Activated naive CD4-positive, alpha-beta T cell treated with anti-CD3 and anti-CD28 coated beads, Interleukin-2, amount 50 U/mL, for 24 hours (primary cell): ENCODE results near the gene DLGAP4.
A peak's percentile ranks its signal among the peaks of the same experiment; 100 is the strongest.

Experiments used
- H3K27ac Mint-ChIP-seq: one replicate; pipeline ENCODE4 v1.8.0; 2021; ENCODE audit warnings: mild to moderate bottlenecking, mixed read lengths
- H3K27me3 Mint-ChIP-seq: one replicate; pipeline ENCODE4 v1.8.0; 2021; ENCODE audit warnings: mixed read lengths
- H3K36me3 Mint-ChIP-seq: one replicate; pipeline ENCODE4 v1.8.0; 2021; ENCODE audit warnings: mixed read lengths
- H3K4me1 Mint-ChIP-seq: one replicate; pipeline ENCODE4 v1.8.0; 2021; ENCODE audit warnings: mixed read lengths
- H3K4me3 Mint-ChIP-seq: one replicate; pipeline ENCODE4 v1.8.0; 2021; ENCODE audit warnings: mild to moderate bottlenecking, mixed read lengths
- H3K9me3 Mint-ChIP-seq: one replicate; pipeline ENCODE4 v1.8.0; 2021; ENCODE audit warnings: mixed read lengths

DLGAP4 gene

GRCh38 chr20:36271639-36272546 lies 34.2 kb upstream of the DLGAP4 start:
- H3K27ac Mint-ChIP-seq: no peak overlapping the region
- no peaks in the 10 kb centered on the region for H3K9me3 Mint-ChIP-seq
- H3K27me3 Mint-ChIP-seq: no peaks in the 10 kb centered on the region
- H3K4me3 Mint-ChIP-seq: no peak overlapping the region
- H3K36me3 Mint-ChIP-seq: no peaks in the 10 kb centered on the region
- no peaks in the 10 kb centered on the region for H3K4me1 Mint-ChIP-seq

DNA sequence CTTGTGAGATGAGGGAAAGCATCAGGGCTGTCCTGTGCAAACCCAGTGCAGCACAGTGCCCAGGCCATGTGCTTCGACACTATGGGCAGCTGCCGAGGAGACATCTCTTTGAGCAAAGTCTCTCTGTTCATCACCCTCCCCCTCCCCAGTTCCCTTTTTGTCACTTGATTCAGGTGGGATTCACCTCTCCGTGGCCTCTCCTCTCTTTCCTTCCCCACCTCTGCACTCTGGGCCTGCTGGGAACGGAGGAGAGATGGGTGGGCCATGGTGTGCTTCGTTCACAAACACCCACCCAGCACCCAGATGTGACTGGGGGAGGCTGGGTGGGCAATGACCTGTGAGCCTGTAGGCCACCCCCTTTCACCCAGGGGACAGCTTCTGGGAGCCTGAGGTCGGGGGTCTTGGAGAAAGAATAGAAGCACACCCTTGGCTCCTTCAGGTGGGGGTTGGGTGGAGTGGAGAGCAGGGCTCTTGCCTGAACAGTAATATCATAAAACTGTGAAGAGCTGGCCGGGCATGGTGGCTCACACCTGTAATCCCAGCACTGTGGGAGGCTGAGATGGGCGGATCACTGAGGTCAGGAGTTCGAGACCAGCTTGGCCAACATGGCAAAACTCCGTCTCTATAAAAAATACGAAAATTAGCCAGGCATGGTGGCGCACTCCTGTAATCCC lies 33.5 kb upstream of the DLGAP4 start:
- Mint-ChIP-seq H3K9me3 (no peaks in the 10 kb centered on the region), H3K36me3 (no peaks in the 10 kb centered on the region), H3K27ac (no peak overlapping the region), H3K4me3 (no peak overlapping the region), H3K27me3 (peaks cover under 1% of the 10 kb centered on the region), H3K4me1 (no peaks in the 10 kb centered on the region)

DNA sequence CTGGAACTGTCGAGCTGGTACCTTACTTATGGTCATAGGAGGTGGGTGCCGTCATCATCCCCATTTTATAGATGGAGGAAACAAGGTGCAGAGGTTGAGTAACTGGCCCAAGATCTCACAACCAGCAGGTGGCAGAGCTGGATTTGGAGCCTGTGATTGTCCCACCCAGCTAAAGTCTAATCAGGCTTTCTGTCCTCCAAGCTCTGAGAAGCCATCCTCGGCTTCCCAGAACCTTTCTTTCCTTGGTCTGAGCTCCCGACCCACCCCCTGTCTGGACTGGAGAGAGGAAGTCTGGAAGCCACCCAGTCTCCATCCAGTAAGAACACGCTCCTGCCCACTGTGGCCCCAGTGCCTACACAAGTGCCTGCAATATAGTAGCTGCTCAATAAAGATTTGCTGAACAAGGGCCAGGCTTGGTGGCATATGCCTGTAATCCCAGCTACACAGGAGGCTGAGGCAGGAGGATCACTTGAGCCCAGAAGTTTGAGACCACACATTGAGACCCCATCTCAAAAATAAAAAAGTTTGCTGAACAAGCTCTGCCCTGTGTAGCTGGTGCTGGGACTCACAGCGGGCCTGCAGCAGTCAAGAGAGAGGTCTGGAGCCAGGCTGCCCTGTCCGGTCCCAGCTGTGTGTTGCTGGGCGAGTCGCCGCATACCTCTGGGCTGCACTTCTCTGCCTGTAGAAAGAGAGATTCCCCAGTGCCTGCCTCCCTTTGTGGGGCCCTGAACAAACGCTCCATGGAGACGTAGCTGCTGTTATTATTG lies 32.5 kb upstream of the DLGAP4 start:
- Mint-ChIP-seq H3K36me3 (no peaks in the 10 kb centered on the region), H3K27ac (no peak overlapping the region), H3K4me3 (no peak overlapping the region), H3K4me1 (no peaks in the 10 kb centered on the region), H3K9me3 (no peaks in the 10 kb centered on the region), H3K27me3 (peaks cover 4% of the 10 kb centered on the region)

DNA sequence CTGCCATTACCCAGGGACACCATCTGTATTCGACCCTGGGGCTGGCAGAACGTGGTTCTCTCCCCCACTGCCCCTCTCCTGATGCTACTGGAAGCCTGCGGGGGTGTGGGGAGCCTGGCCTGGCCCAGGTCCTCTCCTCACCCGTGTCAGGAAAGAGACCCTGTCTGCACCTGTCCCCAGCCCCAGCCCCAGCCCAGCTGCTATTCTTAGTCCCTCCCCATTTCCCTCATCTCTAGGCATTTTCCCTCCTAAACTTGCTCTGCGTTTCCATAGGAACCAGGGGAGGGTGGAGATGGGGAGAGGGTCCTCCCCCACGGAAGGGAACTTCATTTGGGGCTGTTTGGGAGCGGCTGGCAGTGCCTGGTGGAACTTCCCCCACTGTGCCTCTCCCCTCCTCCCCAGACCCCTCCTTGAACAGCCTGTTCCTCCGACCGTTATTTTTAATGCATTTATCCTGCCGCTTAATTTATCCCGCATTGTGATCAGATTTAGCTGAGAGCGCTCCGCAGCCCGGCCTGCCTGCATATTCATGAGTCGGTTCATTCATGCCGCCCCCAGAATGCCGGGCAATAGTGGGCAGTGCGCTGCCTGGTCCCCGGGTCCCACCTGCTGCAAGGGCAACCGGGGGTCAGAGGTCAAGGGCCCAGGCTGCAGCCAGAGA lies 31.8 kb upstream of the DLGAP4 start:
- Mint-ChIP-seq H3K27ac (no peak overlapping the region), H3K4me1 (no peaks in the 10 kb centered on the region), H3K9me3 (no peaks in the 10 kb centered on the region), H3K4me3 (no peak overlapping the region), H3K36me3 (no peaks in the 10 kb centered on the region), H3K27me3 (peaks cover 4% of the 10 kb centered on the region)

DNA sequence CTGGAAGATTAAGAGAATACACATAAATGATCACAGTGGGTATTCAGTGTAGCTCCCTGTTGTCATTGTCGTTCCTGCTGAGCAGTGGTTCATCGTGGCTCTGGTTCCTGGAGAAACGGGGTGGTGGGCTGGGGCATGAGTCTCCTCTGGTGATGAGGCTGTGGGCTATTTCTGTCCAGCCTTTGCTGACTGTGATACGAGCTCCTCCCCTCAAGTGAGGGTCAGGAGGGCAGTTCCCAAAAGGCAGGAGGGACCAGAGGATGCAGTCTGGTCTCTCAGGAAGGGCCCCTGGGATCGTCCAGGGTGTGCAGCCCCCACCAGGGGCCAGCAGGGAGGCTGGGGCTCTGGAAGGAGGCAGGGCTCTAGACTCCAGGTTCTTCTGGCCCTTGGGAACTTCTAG lies 31.1 kb upstream of the DLGAP4 start:
- Mint-ChIP-seq H3K27ac (no peak overlapping the region), H3K36me3 (no peaks in the 10 kb centered on the region), H3K4me3 (no peak overlapping the region), H3K9me3 (no peaks in the 10 kb centered on the region), H3K4me1 (no peaks in the 10 kb centered on the region), H3K27me3 (peaks cover 4% of the 10 kb centered on the region)

DNA sequence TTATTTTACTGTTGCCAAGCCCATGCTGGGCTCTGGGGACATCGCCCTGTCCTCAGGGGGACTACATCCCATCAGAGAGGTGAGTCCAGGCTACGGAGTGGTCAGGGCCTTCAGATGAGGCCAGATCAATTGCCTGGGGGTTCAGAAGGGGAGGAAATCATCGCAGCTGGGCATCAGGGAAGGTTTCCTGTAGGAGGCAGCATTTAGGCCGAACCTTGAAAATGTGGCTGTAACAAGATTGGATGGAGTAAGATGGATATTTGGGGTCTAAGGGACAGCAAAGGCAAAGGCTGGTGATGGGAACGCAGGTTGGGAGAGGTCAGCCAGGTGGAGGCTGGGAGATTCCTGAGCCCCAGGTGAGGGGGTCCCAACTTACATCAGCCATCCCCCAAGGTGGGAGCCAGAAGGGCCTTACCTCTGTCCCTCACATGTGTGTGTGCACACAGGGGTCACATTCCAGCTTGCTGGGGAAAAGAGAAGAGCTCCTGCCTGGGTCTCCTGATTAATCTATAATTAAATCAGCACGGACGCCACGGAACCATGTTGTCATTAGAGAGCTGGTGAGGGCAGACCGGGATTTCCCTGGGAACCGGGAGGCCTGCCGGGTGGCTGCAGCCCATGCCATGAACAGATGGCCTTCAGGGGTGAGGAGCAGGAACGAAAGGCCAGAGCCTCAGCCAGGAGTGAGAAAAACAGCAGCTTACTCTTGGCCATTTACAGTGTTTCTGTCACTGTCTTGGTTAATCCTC lies 30.5 kb upstream of the DLGAP4 start:
- no peaks in the 10 kb centered on the region for H3K4me1 Mint-ChIP-seq
- no peak overlapping the region for H3K4me3 Mint-ChIP-seq
- peak overlapping the region; percentile 86 for H3K27ac Mint-ChIP-seq
- H3K9me3 Mint-ChIP-seq: no peaks in the 10 kb centered on the region
- H3K36me3 Mint-ChIP-seq: no peaks in the 10 kb centered on the region
- peaks cover 4% of the 10 kb centered on the region for H3K27me3 Mint-ChIP-seq

GRCh38 chr20:36277546-36277945 lies 28.6 kb upstream of the DLGAP4 start:
- H3K9me3 Mint-ChIP-seq: no peaks in the 10 kb centered on the region
- peaks cover 8% of the 10 kb centered on the region for H3K27me3 Mint-ChIP-seq
- H3K27ac Mint-ChIP-seq: no peak overlapping the region
- H3K36me3 Mint-ChIP-seq: no peaks in the 10 kb centered on the region
- H3K4me1 Mint-ChIP-seq: no peaks in the 10 kb centered on the region
- no peak overlapping the region for H3K4me3 Mint-ChIP-seq

DNA sequence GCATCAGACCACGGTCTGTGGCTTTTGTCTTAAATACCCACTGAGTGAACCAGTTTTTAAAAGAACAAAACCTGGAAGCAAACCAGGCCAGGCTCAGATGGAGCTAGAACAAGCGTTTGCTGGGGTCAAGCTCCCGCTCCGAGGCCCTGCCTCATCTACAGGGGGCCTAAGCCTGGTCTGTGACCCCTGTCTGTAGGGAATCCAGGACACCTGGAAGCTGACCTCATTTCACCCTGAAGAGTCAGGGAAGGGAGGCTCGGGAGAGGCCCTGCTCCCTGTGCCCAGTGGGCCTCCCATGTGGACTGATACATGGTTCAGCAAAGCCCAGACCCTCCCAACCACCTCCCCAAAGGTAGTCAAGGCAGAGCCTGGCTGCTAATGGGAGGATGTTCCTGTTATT lies 26.8 kb upstream of the DLGAP4 start:
- Mint-ChIP-seq H3K27me3 (peaks cover 13% of the 10 kb centered on the region), H3K9me3 (no peaks in the 10 kb centered on the region), H3K4me1 (no peaks in the 10 kb centered on the region), H3K27ac (no peak overlapping the region), H3K36me3 (no peaks in the 10 kb centered on the region), H3K4me3 (no peak overlapping the region)

- H3K4me3 Mint-ChIP-seq: no peak overlapping the region
- no peak overlapping the region for H3K27ac Mint-ChIP-seq
- H3K36me3 Mint-ChIP-seq: no peaks in the 10 kb centered on the region
- peaks cover 14% of the 10 kb centered on the region for H3K27me3 Mint-ChIP-seq
- no peaks in the 10 kb centered on the region for H3K9me3 Mint-ChIP-seq
- H3K4me1 Mint-ChIP-seq: no peaks in the 10 kb centered on the region
Observed at GRCh38 chr20:36279776-36280175, 26.4 kb upstream of the DLGAP4 start.

GRCh38 chr20:36281785-36282380 lies 24.3 kb upstream of the DLGAP4 start:
- Mint-ChIP-seq H3K4me3 (no peak overlapping the region), H3K27me3 (peaks cover 17% of the 10 kb centered on the region), H3K27ac (no peak overlapping the region), H3K4me1 (no peaks in the 10 kb centered on the region), H3K36me3 (no peaks in the 10 kb centered on the region), H3K9me3 (no peaks in the 10 kb centered on the region)

DNA sequence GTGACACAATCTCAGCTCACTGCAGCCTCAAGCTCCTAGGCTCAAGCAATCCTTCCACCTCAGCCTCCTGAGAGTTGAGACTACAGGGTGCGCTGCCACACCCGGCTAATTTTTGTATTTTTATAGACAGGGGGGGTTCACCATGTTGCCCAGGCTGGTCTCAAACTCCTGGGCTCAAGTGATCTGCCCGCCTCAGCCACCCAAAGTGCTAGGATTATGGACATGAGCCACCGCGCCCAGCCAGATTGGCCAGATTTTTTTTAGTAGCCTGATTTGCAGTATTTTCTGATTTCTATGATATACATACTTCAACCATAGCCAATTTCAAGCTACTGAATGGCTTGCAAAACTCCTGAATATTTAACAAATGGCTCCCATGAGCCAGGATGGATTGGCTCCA lies 21.4 kb upstream of the DLGAP4 start:
- Mint-ChIP-seq H3K4me1 (no peaks in the 10 kb centered on the region), H3K36me3 (peaks cover 2% of the 10 kb centered on the region), H3K27ac (no peak overlapping the region), H3K27me3 (peaks cover 26% of the 10 kb centered on the region), H3K4me3 (no peak overlapping the region), H3K9me3 (peaks cover 6% of the 10 kb centered on the region)

GRCh38 chr20:36285746-36286447 lies 20.2 kb upstream of the DLGAP4 start:
- no peak overlapping the region for H3K27ac Mint-ChIP-seq
- peaks cover 28% of the 10 kb centered on the region for H3K27me3 Mint-ChIP-seq
- peaks cover 6% of the 10 kb centered on the region for H3K9me3 Mint-ChIP-seq
- H3K36me3 Mint-ChIP-seq: peaks cover 2% of the 10 kb centered on the region
- H3K4me1 Mint-ChIP-seq: no peaks in the 10 kb centered on the region
- H3K4me3 Mint-ChIP-seq: no peak overlapping the region

- Mint-ChIP-seq H3K27me3 (peaks cover 37% of the 10 kb centered on the region), H3K9me3 (no peaks in the 10 kb centered on the region), H3K4me3 (no peak overlapping the region), H3K4me1 (no peaks in the 10 kb centered on the region), H3K27ac (no peak overlapping the region), H3K36me3 (no peaks in the 10 kb centered on the region)
Observed at GRCh38 chr20:36297656-36298055, 8.5 kb upstream of the DLGAP4 start.

DNA sequence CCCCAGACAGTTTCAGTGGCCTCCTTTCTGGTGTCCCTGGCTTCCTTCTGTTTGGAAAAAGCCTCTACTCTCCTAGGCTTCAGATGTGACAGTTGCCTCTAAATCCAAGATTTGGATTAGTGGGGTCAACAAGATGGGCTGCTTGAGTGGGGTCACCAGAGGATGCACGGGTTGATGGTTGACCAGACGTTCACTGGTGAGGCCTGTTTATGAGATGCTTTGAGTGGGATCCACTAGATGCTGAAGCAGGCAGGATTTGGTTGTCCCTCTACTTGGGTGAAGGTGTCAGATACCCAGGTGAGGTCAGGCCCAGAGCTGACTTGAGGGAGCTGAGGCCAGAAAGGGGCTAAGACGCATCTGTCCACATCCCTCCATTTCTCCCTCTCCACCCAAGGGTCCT lies 8.1 kb upstream of the DLGAP4 start:
- H3K4me1 Mint-ChIP-seq: no peaks in the 10 kb centered on the region
- H3K27ac Mint-ChIP-seq: no peak overlapping the region
- no peaks in the 10 kb centered on the region for H3K36me3 Mint-ChIP-seq
- H3K4me3 Mint-ChIP-seq: no peak overlapping the region
- H3K9me3 Mint-ChIP-seq: no peaks in the 10 kb centered on the region
- peaks cover 39% of the 10 kb centered on the region for H3K27me3 Mint-ChIP-seq
